GM13977 (cell line): ENCODE data around the gene SERPINF2.
A peak's percentile ranks its signal among the peaks of the same experiment; 100 is the strongest.
"Not testable (repeated sequence)": the region's sequence is repeated elsewhere in the genome, so short reads cannot be mapped to it uniquely, and the experiment has no call there.

ENCODE experiments used
- DNase-seq: peaks from one replicate; pipeline ENCODE4 v3.0.0; 2012; ENCODE audit warnings: low spot score
- CTCF ChIP-seq: IDR thresholded peaks from 2 replicates; pipeline ENCODE4 v1.5.1; 2012; ENCODE audit warnings: mild to moderate bottlenecking, control low read depth; ENCODE audit not compliant: insufficient read depth; ENCODE audit errors: extremely low read depth, missing control alignments
- in situ Hi-C: fragments of 300-500 bp; cut with MboI; formaldehyde crosslinking; loops from one replicate; pipeline ENCODE4 v1.12.0; 2022; ENCODE audit warnings: low sequenced_read_pairs, low pct_unique_long_range_greater_than_20kb, mixed read lengths, inconsistent platforms; ENCODE audit not compliant: unreplicated experiment

The SERPINF2 gene

DNA sequence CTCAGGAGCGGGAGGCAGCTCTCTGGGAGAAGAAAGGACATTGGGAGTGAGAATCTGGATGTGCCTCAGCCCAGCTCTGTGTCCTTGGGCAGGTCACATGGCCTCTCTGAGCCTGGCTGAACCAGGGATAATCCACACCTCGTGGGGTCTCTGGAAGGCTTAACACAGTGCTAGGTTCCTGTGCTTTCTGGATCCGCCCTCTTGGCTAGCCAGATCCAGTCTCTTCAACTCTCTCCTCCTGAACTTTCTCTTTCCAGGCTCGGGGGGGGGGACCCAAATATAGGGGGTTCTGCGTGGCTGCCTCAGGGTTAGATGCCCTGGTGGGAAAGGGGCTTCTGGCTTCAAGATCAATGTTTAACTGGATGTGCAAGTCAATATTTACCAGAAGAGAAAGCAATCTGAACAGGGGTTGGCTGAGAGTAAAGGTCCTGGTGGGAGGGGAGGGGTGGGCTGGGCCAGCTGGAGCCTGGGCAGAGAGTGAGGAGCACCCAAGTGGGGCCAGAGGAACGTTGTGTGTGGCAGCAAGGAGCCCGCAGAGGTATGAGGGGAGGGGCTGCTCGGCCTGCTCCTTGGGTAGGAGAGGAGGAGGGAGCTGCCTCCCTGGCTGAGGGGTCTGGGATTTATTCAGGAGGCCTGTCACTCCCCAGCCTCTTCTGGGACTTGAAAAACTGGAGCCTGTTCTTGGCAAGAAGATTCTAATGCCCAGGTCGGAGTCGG lies at the start of gene SERPINF2:
SERPINF2 (plus strand) TSS at position 501 of the 717 bp plus-strand sequence. CDS start 2,125 bp downstream, outside the sequence.
- no peak for DNase-seq
- in situ Hi-C loops: no loop called here
- no peak for TF ChIP-seq CTCF

DNA sequence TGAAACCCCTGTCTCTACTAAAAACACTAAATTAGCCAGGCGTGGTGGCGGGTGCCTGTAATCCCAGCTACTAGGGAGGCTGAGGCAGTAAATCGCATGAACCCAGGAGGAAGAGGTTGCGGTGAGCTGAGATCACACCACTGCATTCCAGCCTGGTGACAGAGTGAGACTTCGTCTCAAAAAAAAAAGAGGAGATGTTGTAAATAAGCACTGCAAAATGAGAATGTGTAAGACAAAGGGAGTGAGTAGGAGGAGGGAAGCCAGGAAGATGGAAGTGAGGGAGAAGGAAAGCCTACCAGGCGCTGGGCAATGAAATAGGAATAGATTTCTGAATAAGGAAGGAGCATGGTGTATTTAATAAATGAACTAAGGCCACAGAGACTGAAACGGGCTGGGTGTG lies 49.3 kb upstream of the SERPINF2 start:
- no peak for DNase-seq
- no peak for TF ChIP-seq CTCF
- in situ Hi-C loops: no loop called here

DNA sequence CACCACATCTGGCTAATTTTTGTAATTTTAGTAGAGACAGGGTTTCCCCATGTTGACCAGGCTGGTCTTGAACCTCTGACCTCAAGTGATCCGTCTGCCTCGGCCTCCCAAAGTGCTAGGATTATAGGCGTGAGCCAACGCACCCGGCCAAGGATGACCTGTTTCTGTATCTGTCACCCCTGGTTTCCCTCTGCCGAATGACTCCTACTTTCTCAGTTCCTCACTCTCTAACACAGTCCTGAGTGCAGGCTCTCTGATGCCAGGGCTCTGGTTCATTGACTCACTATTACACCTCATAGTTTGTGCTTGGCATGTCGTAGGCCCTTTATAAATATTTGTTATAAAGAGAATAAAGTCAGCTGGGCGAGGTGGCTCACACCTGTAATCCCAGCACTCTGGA lies 47.3 kb upstream of the SERPINF2 start:
- in situ Hi-C loops: no loop called here
- TF ChIP-seq CTCF: no peak
- DNase-seq: peak; percentile 72

- no peak for DNase-seq
- in situ Hi-C loops: no loop called here
- TF ChIP-seq CTCF: no peak
These were observed 45.0 kb upstream of the SERPINF2 start for GRCh38 chr17:1697681-1698080.

- not testable (repeated sequence) for DNase-seq
- in situ Hi-C loops: loop anchor here (25.0 kb wide), 1 partner anchor 337 kb away; the partner anchor contains the start of genes DPH1, OVCA2 and RTN4RL1
These were observed 42.8 kb upstream of the SERPINF2 start for GRCh38 chr17:1699891-1700290.

GRCh38 chr17:1703063-1703462 lies 39.6 kb upstream of the SERPINF2 start:
- in situ Hi-C loops: loop anchor here (25.0 kb wide), 1 partner anchor 334 kb away; the partner anchor contains the start of genes DPH1, OVCA2 and RTN4RL1
- DNase-seq: no peak

DNA sequence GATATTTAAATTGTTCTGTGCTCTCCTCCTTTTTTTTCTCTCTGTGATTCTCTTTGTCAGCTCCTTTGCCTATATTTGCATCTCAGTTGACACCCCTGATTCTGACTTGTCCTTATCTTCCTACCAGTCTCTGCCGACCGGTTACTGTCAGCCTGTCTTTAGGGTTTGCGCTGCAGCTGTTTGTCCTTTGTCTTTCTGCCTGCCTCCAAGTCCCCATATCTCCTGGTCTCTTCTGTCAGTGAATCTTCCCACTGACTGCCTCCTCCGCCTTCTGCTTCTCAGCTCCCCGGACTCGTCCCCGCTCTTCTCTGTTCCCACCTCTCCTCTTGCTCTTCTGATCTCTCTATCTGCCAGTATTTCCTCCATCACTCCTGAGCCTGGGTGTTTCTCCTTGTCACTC lies 37.7 kb upstream of the SERPINF2 start:
- in situ Hi-C loops: loop anchor here (25.0 kb wide), 1 partner anchor 332 kb away; the partner anchor contains the start of genes DPH1, OVCA2 and RTN4RL1
- DNase-seq: no peak
- no peak for TF ChIP-seq CTCF

More at GRCh38 chr17:1703063-1703462, 39.6 kb upstream of the SERPINF2 start:
- no peak for TF ChIP-seq CTCF
